ENCODE measurements around the gene ATF1. TPM values are rescaled to one million over a fixed set of nuclear protein-coding genes. Genes with fewer than 3 reads are reported as not detected.

The ATF1 gene
- total RNA-seq, 2 donors from 2014 or later: 27.5 to 35.7 TPM

GRCh38 chr12:50742776-50743175, 21.1 kb upstream of the ATF1 start:
- H3K4me3 ChIP-seq (ENCODE audit: low read length): no peak overlapping the region
- WGBS, 2 experiments (ENCODE audit: insufficient coverage in 1 of 2, insufficient read length in 1 of 2): 83 to 98% methylated on average over 5 to 7 of the region's 7 CpGs
- Mint-ChIP-seq H3K27me3 (ENCODE audit: insufficient read depth) (no peaks in the 10 kb centered on the region), H3K27ac (no peak overlapping the region), H3K4me3 (no peak overlapping the region), H3K9me3 (no peaks in the 10 kb centered on the region), H3K4me1 (peaks cover 2% of the 10 kb centered on the region), H3K36me3 (ENCODE audit: low read depth) (peaks cover 58% of the 10 kb centered on the region)
- H3K27ac ChIP-seq (ENCODE audit: low read depth, low read length): no peak overlapping the region
- H3K4me1 ChIP-seq (ENCODE audit: control insufficient read depth, insufficient read depth, low read length): peaks cover 3% of the 10 kb centered on the region
- H3K9ac ChIP-seq (ENCODE audit: extremely low read depth, low read length, poor library complexity, severe bottlenecking): no peak overlapping the region
- peaks cover 79% of the 10 kb centered on the region for H3K36me3 ChIP-seq (ENCODE audit: control insufficient read depth, insufficient read depth, low read length)
- TF ChIP-seq, protein P1, sequence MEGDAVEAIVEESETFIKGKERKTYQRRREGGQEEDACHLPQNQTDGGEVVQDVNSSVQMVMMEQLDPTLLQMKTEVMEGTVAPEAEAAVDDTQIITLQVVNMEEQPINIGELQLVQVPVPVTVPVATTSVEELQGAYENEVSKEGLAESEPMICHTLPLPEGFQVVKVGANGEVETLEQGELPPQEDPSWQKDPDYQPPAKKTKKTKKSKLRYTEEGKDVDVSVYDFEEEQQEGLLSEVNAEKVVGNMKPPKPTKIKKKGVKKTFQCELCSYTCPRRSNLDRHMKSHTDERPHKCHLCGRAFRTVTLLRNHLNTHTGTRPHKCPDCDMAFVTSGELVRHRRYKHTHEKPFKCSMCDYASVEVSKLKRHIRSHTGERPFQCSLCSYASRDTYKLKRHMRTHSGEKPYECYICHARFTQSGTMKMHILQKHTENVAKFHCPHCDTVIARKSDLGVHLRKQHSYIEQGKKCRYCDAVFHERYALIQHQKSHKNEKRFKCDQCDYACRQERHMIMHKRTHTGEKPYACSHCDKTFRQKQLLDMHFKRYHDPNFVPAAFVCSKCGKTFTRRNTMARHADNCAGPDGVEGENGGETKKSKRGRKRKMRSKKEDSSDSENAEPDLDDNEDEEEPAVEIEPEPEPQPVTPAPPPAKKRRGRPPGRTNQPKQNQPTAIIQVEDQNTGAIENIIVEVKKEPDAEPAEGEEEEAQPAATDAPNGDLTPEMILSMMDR (conservative IDR thresholded peaks at IDR 0.05): no peak
- H3K27me3 ChIP-seq (ENCODE audit: control insufficient read depth, insufficient read depth, low read length, poor library complexity, severe bottlenecking): no peaks in the 10 kb centered on the region
- DNase-seq: no peak
- H3K9me3 ChIP-seq (ENCODE audit: control insufficient read depth, low read length): no peaks in the 10 kb centered on the region

DNA sequence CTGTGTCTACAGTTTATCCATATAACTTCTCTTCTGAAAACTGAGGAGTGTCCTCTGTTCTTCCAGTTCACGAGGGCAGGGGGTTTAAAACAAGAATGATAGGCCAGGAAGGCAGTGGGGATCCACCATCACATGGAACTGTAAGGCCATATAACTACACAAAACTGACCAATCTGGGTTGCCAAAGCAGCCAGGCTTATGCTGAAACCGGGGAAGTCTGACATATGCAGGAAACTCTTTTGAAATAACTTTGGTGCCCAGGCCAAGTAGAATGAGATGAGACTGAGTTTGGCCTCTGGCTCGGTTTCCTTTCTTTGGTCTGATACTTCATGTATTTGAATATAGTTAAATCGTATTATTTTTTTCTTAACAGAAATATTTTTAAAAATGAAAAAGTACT, 18.0 kb upstream of the ATF1 start:
- Mint-ChIP-seq H3K27ac (no peak overlapping the region), H3K36me3 (ENCODE audit: low read depth) (peaks cover 44% of the 10 kb centered on the region), H3K9me3 (no peaks in the 10 kb centered on the region), H3K4me1 (peaks cover 19% of the 10 kb centered on the region), H3K27me3 (ENCODE audit: insufficient read depth) (no peaks in the 10 kb centered on the region), H3K4me3 (no peak overlapping the region)
- Histone ChIP-seq H3K9me3 (ENCODE audit: control insufficient read depth, low read length) (no peaks in the 10 kb centered on the region), H3K4me3 (ENCODE audit: low read length) (no peak overlapping the region), H3K36me3 (ENCODE audit: control insufficient read depth, insufficient read depth, low read length) (peaks cover 59% of the 10 kb centered on the region), H3K27ac (ENCODE audit: low read depth, low read length) (no peak overlapping the region), H3K9ac (ENCODE audit: extremely low read depth, low read length, poor library complexity, severe bottlenecking) (no peak overlapping the region), H3K27me3 (ENCODE audit: control insufficient read depth, insufficient read depth, low read length, poor library complexity, severe bottlenecking) (no peaks in the 10 kb centered on the region), H3K4me1 (ENCODE audit: control insufficient read depth, insufficient read depth, low read length) (peaks cover 5% of the 10 kb centered on the region)
- TF ChIP-seq, protein P1 (conservative IDR thresholded peaks at IDR 0.05): no peak
- DNase-seq: no peak
- WGBS, 2 experiments (ENCODE audit: insufficient coverage in 1 of 2, insufficient read length in 1 of 2): 92% methylated on average over 3 of the region's 4 CpGs; no CpG with 5 or more reads in 1 of the 2 experiments

GRCh38 chr12:50746431-50746830, 17.5 kb upstream of the ATF1 start:
- H3K36me3 Mint-ChIP-seq (ENCODE audit: low read depth): peaks cover 41% of the 10 kb centered on the region
- TF ChIP-seq, protein P1 (conservative IDR thresholded peaks at IDR 0.05): no peak
- 97 to 100% methylated on average over 3 of the region's 3 CpGs for WGBS, 2 experiments (ENCODE audit: insufficient coverage in 1 of 2, insufficient read length in 1 of 2)
- Histone ChIP-seq H3K4me1 (ENCODE audit: control insufficient read depth, insufficient read depth, low read length) (peaks cover 5% of the 10 kb centered on the region), H3K27me3 (ENCODE audit: control insufficient read depth, insufficient read depth, low read length, poor library complexity, severe bottlenecking) (no peaks in the 10 kb centered on the region), H3K4me3 (ENCODE audit: low read length) (no peak overlapping the region), H3K9me3 (ENCODE audit: control insufficient read depth, low read length) (no peaks in the 10 kb centered on the region), H3K36me3 (ENCODE audit: control insufficient read depth, insufficient read depth, low read length) (peaks cover 55% of the 10 kb centered on the region), H3K27ac (ENCODE audit: low read depth, low read length) (no peak overlapping the region), H3K9ac (ENCODE audit: extremely low read depth, low read length, poor library complexity, severe bottlenecking) (no peak overlapping the region)
- H3K4me1 Mint-ChIP-seq: peaks cover 19% of the 10 kb centered on the region
- H3K27me3 Mint-ChIP-seq (ENCODE audit: insufficient read depth): no peaks in the 10 kb centered on the region
- no peak for DNase-seq
- H3K27ac Mint-ChIP-seq: no peak overlapping the region
- no peaks in the 10 kb centered on the region for H3K9me3 Mint-ChIP-seq
- H3K4me3 Mint-ChIP-seq: no peak overlapping the region

Measured in endodermal cell (in vitro differentiated cells).